SJSA1 (cell line): Measurements from ENCODE around the gene ZCCHC9. TPM values are rescaled to one million over a fixed set of nuclear protein-coding genes. Genes with fewer than 3 reads are reported as not detected.
"Not testable (repeated sequence)": the region's sequence is repeated elsewhere in the genome, so short reads cannot be mapped to it uniquely, and the experiment has no call there.

Experiments used
- DNase-seq, 2 experiments: peaks; one replicate each; pipeline ENCODE4 v3.0.0-alpha.2; 2015 to 2020; ENCODE audit warnings: low spot score in 2 of 2, low read depth in 1 of 2
- H3K27ac ChIP-seq: fragments of 250-450 bp; sonication (Bioruptor Pico); 2 replicates; pipeline ENCODE4 v1.5.1; 2020; ENCODE audit warnings: mild to moderate bottlenecking, moderate library complexity
- H3K27me3 ChIP-seq: fragments of 250-450 bp; sonication (Bioruptor Pico); replicated peaks from 2 replicates; pipeline ENCODE4 v1.5.1; 2020; ENCODE audit warnings: mild to moderate bottlenecking, moderate library complexity
- H3K36me3 ChIP-seq: fragments of 250-450 bp; sonication (Bioruptor Pico); 2 replicates; pipeline ENCODE4 v1.5.1; 2020; ENCODE audit warnings: mild to moderate bottlenecking
- H3K4me1 ChIP-seq: fragments of 250-450 bp; sonication (Bioruptor Pico); replicated peaks from 2 replicates; pipeline ENCODE4 v1.6.1; 2021; ENCODE audit warnings: mild to moderate bottlenecking
- H3K4me3 ChIP-seq: fragments of 250-450 bp; sonication (Bioruptor Pico); 2 replicates; pipeline ENCODE4 v1.5.1; 2020; ENCODE audit warnings: mild to moderate bottlenecking
- H3K9me3 ChIP-seq: fragments of 250-450 bp; sonication (Bioruptor Pico); replicated peaks from 2 replicates; pipeline ENCODE4 v1.5.1; 2020; ENCODE audit warnings: mild to moderate bottlenecking
- total RNA-seq: library from RNA; depleted of rRNA; stranded (reverse); fragments of >200 nt; shearing (Covaris generic); gene quantifications from 2 replicates; pipeline ENCODE4 v1.2.3, GENCODE V29; 2014

The ZCCHC9 gene
- total RNA-seq, 1 experiment from 2014 or later, result 33.2 TPM

- Histone ChIP-seq H3K27ac (no peak overlapping the region), H3K27me3 (no peaks in the 10 kb centered on the region), H3K9me3 (no peaks in the 10 kb centered on the region), H3K4me1 (no peaks in the 10 kb centered on the region), H3K36me3 (no peaks in the 10 kb centered on the region), H3K4me3 (no peak overlapping the region)
- no peak for DNase-seq
Measured at GRCh38 chr5:81288021-81288433, 13.4 kb upstream of the ZCCHC9 start.

DNA sequence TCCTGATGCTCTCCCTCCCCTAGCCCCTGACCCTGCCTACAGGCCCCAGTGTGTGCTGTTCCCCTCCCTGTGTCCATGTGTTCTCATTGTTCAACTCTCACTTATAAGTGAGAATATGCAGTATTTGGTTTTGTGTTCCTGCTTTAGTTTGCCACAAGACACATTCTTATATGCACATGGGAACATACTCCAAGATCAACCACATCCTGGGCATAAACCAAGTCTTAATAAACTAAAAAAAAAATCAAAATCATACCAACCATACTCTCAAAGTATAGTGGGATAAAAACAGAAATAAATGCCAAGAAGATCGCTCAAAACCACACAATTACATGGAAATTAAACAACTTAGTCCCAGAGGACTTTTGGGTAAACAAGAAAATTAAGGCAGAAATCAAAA is 11.2 kb upstream of the ZCCHC9 start:
- H3K27ac ChIP-seq, result no peak overlapping the region
- no peak overlapping the region for H3K4me3 ChIP-seq
- H3K36me3 ChIP-seq, result no peaks in the 10 kb centered on the region
- no peaks in the 10 kb centered on the region for H3K4me1 ChIP-seq
- H3K27me3 ChIP-seq, result no peaks in the 10 kb centered on the region
- H3K9me3 ChIP-seq, result no peaks in the 10 kb centered on the region
- DNase-seq, result no peak

- Histone ChIP-seq H3K36me3 (no peaks in the 10 kb centered on the region), H3K27me3 (no peaks in the 10 kb centered on the region), H3K4me1 (no peaks in the 10 kb centered on the region), H3K4me3 (no peak overlapping the region), H3K27ac (no peak overlapping the region), H3K9me3 (no peaks in the 10 kb centered on the region)
- DNase-seq, result no peak
Measured at GRCh38 chr5:81292130-81292529, 9.3 kb upstream of the ZCCHC9 start.

- not testable (repeated sequence) for H3K4me1 ChIP-seq, H3K27me3 ChIP-seq, H3K27ac ChIP-seq, H3K4me3 ChIP-seq, DNase-seq, H3K9me3 ChIP-seq, H3K36me3 ChIP-seq
Measured at GRCh38 chr5:81294021-81294420, 7.4 kb upstream of the ZCCHC9 start.

- Histone ChIP-seq H3K36me3 (peaks cover 14% of the 10 kb centered on the region), H3K27me3 (no peaks in the 10 kb centered on the region)
Measured at GRCh38 chr5:81297531-81297930, 3.9 kb upstream of the ZCCHC9 start.

DNA sequence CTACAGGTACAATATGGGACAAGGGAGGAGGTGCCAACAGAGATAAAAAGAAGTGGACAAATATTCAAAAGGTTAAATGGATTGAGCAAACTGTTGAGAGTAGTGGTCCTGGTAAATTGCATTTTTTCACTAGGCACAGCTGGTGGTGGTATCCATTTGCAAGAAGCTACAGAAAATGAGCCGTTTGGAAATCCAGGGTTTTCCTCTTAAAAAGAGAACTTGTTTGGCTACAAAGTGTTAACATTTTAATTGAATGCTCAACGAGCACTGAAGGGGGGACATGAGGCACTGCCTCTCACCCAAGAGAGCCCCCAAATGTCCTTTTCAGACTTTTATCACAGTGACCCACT is 491 bp upstream of the ZCCHC9 start:
- Histone ChIP-seq H3K36me3 (peaks cover 26% of the 10 kb centered on the region), H3K9me3 (no peaks in the 10 kb centered on the region), H3K4me3 (peak overlapping the region; percentile 76), H3K27me3 (no peaks in the 10 kb centered on the region), H3K4me1 (peaks cover 31% of the 10 kb centered on the region), H3K27ac (peak overlapping the region; percentile 88)
- DNase-seq, result no peak

More at GRCh38 chr5:81297531-81297930, 3.9 kb upstream of the ZCCHC9 start:
- no peak overlapping the region for H3K4me3 ChIP-seq
- DNase-seq, result no peak
- no peak overlapping the region for H3K27ac ChIP-seq
- H3K9me3 ChIP-seq, result no peaks in the 10 kb centered on the region
- H3K4me1 ChIP-seq, result peaks cover 17% of the 10 kb centered on the region

GRCh38 chr5:81302596-81302995 is 1.2 kb downstream of the ZCCHC9 start:
- Histone ChIP-seq H3K4me3 (peak overlapping the region; percentile 76), H3K27ac (peak overlapping the region; percentile 88), H3K36me3 (peaks cover 32% of the 10 kb centered on the region), H3K4me1 (peaks cover 31% of the 10 kb centered on the region), H3K9me3 (no peaks in the 10 kb centered on the region), H3K27me3 (no peaks in the 10 kb centered on the region)
- no peak for DNase-seq

GRCh38 chr5:81303563-81303962 is 2.2 kb downstream of the ZCCHC9 start:
- no peaks in the 10 kb centered on the region for H3K9me3 ChIP-seq
- H3K27me3 ChIP-seq, result no peaks in the 10 kb centered on the region
- H3K4me1 ChIP-seq, result peaks cover 31% of the 10 kb centered on the region
- DNase-seq, result peak; percentile 52 to 62
- H3K4me3 ChIP-seq, result no peak overlapping the region
- H3K27ac ChIP-seq, result peak overlapping the region; percentile 51
- peaks cover 32% of the 10 kb centered on the region for H3K36me3 ChIP-seq

- Histone ChIP-seq H3K4me1 (peaks cover 19% of the 10 kb centered on the region), H3K36me3 (peaks cover 44% of the 10 kb centered on the region), H3K27me3 (no peaks in the 10 kb centered on the region), H3K9me3 (no peaks in the 10 kb centered on the region), H3K27ac (no peak overlapping the region), H3K4me3 (no peak overlapping the region)
- DNase-seq, result no peak
Measured at GRCh38 chr5:81305785-81306184, 4.4 kb downstream of the ZCCHC9 start.

GRCh38 chr5:81308836-81309235 is 7.4 kb downstream of the ZCCHC9 start:
- Histone ChIP-seq H3K4me1 (peaks cover 3% of the 10 kb centered on the region), H3K4me3 (no peak overlapping the region), H3K36me3 (peaks cover 59% of the 10 kb centered on the region), H3K27me3 (no peaks in the 10 kb centered on the region), H3K27ac (no peak overlapping the region), H3K9me3 (no peaks in the 10 kb centered on the region)
- no peak for DNase-seq

DNA sequence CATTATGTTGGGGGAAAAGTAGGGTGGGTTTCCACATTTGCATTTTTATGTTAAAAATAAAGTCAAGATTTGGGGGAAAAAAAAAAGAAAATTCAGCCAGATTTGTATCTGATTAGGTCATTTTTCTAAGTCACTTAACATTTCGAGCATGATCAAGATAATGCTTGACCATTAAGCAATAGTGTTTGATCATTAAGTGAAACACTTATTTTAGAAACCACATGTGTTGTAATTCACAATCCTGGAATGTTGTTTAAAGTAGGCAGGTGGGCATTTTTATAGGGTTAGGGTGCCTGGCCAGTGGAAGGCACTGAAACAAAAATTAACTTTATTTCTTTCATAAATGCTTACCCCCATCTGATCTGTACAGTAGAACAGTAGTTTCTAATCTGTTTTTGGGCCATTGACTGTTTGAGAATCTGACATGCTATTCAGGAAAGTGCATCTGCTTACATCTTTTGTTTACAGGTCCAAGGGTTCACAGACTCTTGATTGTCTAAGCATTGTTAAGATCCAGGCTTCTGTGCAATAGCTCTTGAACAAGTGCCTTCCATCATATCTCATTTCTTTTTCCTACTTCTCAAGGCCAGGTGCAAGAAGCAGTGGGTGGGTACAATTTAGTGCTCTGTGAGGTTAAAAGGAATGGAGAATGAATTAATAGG is 9.1 kb downstream of the ZCCHC9 start:
- no peak overlapping the region for H3K27ac ChIP-seq
- H3K36me3 ChIP-seq, result peaks cover 62% of the 10 kb centered on the region
- no peak for DNase-seq
- H3K4me3 ChIP-seq, result no peak overlapping the region
- H3K9me3 ChIP-seq, result no peaks in the 10 kb centered on the region
- no peaks in the 10 kb centered on the region for H3K27me3 ChIP-seq
- peaks cover 6% of the 10 kb centered on the region for H3K4me1 ChIP-seq

GRCh38 chr5:81313278-81313677 is 11.9 kb downstream of the ZCCHC9 start:
- no peaks in the 10 kb centered on the region for H3K27me3 ChIP-seq
- H3K9me3 ChIP-seq, result no peaks in the 10 kb centered on the region
- H3K27ac ChIP-seq, result no peak overlapping the region
- peaks cover 8% of the 10 kb centered on the region for H3K4me1 ChIP-seq
- H3K36me3 ChIP-seq, result peaks cover 52% of the 10 kb centered on the region
- DNase-seq, result no peak
- no peak overlapping the region for H3K4me3 ChIP-seq

DNA sequence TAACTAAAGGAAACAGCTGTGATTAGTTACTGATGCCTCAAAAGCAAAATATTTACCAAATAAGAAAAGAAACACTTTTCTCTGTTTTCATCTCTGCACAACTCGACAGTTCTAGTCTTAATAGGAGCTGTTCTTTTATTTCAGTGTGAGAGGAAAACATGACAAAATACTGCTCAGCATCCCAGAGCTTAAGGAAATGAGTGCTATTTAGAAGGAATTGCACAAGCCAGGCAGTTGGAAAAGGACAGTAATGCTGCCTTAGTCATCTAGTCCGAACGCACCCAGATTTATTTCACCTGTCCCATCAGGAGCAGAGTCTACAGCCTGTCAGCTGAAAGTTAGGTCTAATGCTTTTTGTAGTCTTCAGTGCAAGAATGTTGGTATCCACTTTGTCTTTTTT is 12.3 kb downstream of the ZCCHC9 start:
- Histone ChIP-seq H3K4me1 (peaks cover 8% of the 10 kb centered on the region), H3K27me3 (no peaks in the 10 kb centered on the region)
- DNase-seq, result no peak

GRCh38 chr5:81314581-81314980 is 13.2 kb downstream of the ZCCHC9 start:
- Histone ChIP-seq H3K9me3 (no peaks in the 10 kb centered on the region), H3K27ac (no peak overlapping the region), H3K36me3 (peaks cover 44% of the 10 kb centered on the region), H3K27me3 (no peaks in the 10 kb centered on the region), H3K4me1 (peaks cover 8% of the 10 kb centered on the region), H3K4me3 (no peak overlapping the region)
- DNase-seq, result no peak

More for the DNA sequence above, 12.3 kb downstream of the ZCCHC9 start:
- Histone ChIP-seq H3K9me3 (no peaks in the 10 kb centered on the region), H3K27ac (no peak overlapping the region), H3K4me3 (no peak overlapping the region), H3K36me3 (peaks cover 52% of the 10 kb centered on the region)

DNA sequence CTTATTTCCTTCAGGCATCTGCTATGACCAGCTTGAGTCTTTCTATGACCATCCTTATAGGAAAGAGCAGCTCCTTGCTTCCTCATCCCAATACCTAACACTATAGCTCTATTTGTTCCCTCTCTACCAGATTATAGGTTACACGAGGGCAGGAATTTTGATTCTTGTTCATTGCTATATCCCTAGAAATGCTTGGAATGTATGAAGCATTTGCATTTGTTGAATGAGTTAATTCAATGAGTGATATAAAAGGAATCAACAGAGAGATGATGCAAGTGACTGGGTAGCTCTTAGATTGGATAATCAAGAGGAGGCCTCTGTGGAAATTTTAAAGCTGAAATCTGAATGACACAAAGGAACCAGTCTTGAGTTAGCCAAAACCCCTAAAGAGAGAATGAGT is 13.9 kb downstream of the ZCCHC9 start:
- H3K4me1 ChIP-seq, result peaks cover 8% of the 10 kb centered on the region
- peak in 1 of 2 experiments; percentile 36 for DNase-seq
- no peaks in the 10 kb centered on the region for H3K9me3 ChIP-seq
- H3K36me3 ChIP-seq, result peaks cover 42% of the 10 kb centered on the region
- H3K4me3 ChIP-seq, result no peak overlapping the region
- no peak overlapping the region for H3K27ac ChIP-seq
- no peaks in the 10 kb centered on the region for H3K27me3 ChIP-seq
